ENCODE results near the gene CEP112. TPM values are rescaled to one million over a fixed set of nuclear protein-coding genes. Genes with fewer than 3 reads are reported as not detected.

CEP112 gene
- total and polyA plus RNA-seq, 2 of the 13 experiments (the other 11 are each of a cell fraction or from before 2014, with no cell fraction given): 1.2 to 3.4 TPM

DNA sequence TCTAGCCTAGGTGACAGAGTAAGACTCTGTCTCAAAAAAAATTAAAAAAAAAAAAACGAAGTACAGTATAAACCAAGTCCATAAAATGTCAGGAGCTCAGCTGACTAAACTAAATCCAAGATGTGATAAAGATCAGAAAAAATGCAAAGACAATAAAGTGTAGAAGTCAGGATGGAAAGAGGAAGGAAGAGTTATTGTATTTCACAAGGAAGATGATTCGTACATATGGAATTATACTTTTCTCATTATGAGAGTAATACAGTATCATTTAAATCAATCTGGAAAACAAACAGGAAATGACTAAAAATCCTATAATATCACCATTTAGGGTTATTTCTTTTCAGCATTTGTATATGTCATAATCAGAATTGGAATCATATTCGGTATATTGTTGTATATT is 48.7 kb upstream of the CEP112 start:
- no peak overlapping the region for H2AFZ ChIP-seq (ENCODE audit: low read length)
- in situ Hi-C loops (cut with HindIII; ENCODE audit: extremely low pct_ligation_motif_present, low pct_unique_long_range_greater_than_20kb) (no loop called here), intact Hi-C loops (cut with micrococcal nuclease; ENCODE audit: unreplicated experiment) (no loop called here)
- no TSS peak for BruUV-seq (replicated peaks)
- H3K4me3 ChIP-seq (replicated peaks in 1 of 3; ENCODE audit: insufficient read depth in 1 of 3, low read depth in 2 of 3, low read length in 3 of 3): no peak overlapping the region
- no peaks in the 10 kb centered on the region for H3K79me2 ChIP-seq (ENCODE audit: insufficient read depth, low read length)
- no peaks in the 10 kb centered on the region for H4K20me1 ChIP-seq (ENCODE audit: insufficient read depth, low read length)
- H3K4me1 ChIP-seq (ENCODE audit: insufficient read depth, low read length): peaks cover 34% of the 10 kb centered on the region
- no peak overlapping the region for H3K27ac ChIP-seq (ENCODE audit: extremely low read length, insufficient read depth, low read length)
- no peak for ATAC-seq
- no peak for DNase-seq (ENCODE audit: low spot score)
- H3K36me3 ChIP-seq (replicated peaks in 1 of 2; ENCODE audit: control insufficient read depth in 1 of 2, insufficient read depth in 2 of 2, low read length in 2 of 2): no peaks in the 10 kb centered on the region
- H3K4me2 ChIP-seq (ENCODE audit: low read depth, low read length): no peak overlapping the region
- H3K27me3 ChIP-seq (ENCODE audit: control insufficient read depth in 1 of 2, insufficient read depth in 2 of 2, low read length in 2 of 2): no peaks in the 10 kb centered on the region
- ChIA-PET CTCF (ENCODE audit: low intra/inter-chr PET ratio, low total read pairs) (no interaction called here), POLR2A (interaction anchor here (0.7 kb wide), 1 partner anchor 10 kb away, joined by 3 read pairs; no protein-coding TSS in a partner anchor)
- no peak overlapping the region for H3K9ac ChIP-seq (ENCODE audit: insufficient read depth, low read depth, low read length)
- 69% methylated on average over 3 of the region's 3 CpGs for WGBS (ENCODE audit: low lambda C conversion rate)
- no peak for FAIRE-seq
- TF ChIP-seq ZNF333 (CRISPR knock-in tag; IDR thresholded peaks at IDR 0.05; ENCODE audit: borderline replicate concordance): no peak
- TF ChIP-seq EEA1 (CRISPR knock-in tag; IDR thresholded peaks at IDR 0.05; ENCODE audit: borderline replicate concordance): no peak
- no peak for TF ChIP-seq ZNF33B (CRISPR knock-in tag; IDR thresholded peaks at IDR 0.05)
- no peak for TF ChIP-seq NR3C1 (CRISPR knock-in tag; IDR thresholded peaks at IDR 0.05)
- TF ChIP-seq, protein P1, sequence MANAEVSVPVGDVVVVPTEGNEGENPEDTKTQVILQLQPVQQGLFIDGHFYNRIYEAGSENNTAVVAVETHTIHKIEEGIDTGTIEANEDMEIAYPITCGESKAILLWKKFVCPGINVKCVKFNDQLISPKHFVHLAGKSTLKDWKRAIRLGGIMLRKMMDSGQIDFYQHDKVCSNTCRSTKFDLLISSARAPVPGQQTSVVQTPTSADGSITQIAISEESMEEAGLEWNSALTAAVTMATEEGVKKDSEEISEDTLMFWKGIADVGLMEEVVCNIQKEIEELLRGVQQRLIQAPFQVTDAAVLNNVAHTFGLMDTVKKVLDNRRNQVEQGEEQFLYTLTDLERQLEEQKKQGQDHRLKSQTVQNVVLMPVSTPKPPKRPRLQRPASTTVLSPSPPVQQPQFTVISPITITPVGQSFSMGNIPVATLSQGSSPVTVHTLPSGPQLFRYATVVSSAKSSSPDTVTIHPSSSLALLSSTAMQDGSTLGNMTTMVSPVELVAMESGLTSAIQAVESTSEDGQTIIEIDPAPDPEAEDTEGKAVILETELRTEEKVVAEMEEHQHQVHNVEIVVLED (CRISPR knock-in tag; IDR thresholded peaks at IDR 0.05; ENCODE audit: borderline replicate concordance): no peak
- TF ChIP-seq, protein P2, sequence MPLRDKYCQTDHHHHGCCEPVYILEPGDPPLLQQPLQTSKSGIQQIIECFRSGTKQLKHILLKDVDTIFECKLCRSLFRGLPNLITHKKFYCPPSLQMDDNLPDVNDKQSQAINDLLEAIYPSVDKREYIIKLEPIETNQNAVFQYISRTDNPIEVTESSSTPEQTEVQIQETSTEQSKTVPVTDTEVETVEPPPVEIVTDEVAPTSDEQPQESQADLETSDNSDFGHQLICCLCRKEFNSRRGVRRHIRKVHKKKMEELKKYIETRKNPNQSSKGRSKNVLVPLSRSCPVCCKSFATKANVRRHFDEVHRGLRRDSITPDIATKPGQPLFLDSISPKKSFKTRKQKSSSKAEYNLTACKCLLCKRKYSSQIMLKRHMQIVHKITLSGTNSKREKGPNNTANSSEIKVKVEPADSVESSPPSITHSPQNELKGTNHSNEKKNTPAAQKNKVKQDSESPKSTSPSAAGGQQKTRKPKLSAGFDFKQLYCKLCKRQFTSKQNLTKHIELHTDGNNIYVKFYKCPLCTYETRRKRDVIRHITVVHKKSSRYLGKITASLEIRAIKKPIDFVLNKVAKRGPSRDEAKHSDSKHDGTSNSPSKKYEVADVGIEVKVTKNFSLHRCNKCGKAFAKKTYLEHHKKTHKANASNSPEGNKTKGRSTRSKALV (CRISPR knock-in tag; IDR thresholded peaks at IDR 0.05): no peak
- TF ChIP-seq FOXC1 (CRISPR knock-in tag; IDR thresholded peaks at IDR 0.05; ENCODE audit: borderline replicate concordance): no peak
- no peak for TF ChIP-seq ZSCAN31 (CRISPR knock-in tag; IDR thresholded peaks at IDR 0.05; ENCODE audit: low read depth)
- no peak for TF ChIP-seq HOXA5 (CRISPR knock-in tag; IDR thresholded peaks at IDR 0.05)
- no peak for TF ChIP-seq ARHGAP35 (CRISPR knock-in tag; IDR thresholded peaks at IDR 0.05; ENCODE audit: borderline replicate concordance)
- TF ChIP-seq ZNF652 (CRISPR knock-in tag; IDR thresholded peaks at IDR 0.05; ENCODE audit: borderline replicate concordance, low read depth): no peak
- TF ChIP-seq ZBTB42 (CRISPR knock-in tag; IDR thresholded peaks at IDR 0.05): no peak
- no peak for TF ChIP-seq TRIM24 (CRISPR knock-in tag; IDR thresholded peaks at IDR 0.05)
- TF ChIP-seq ZFYVE20 (CRISPR knock-in tag; IDR thresholded peaks at IDR 0.05; ENCODE audit: borderline replicate concordance, low read depth): no peak
- no peak for TF ChIP-seq ZNF17 (CRISPR knock-in tag; IDR thresholded peaks at IDR 0.05)
- TF ChIP-seq ZFX (CRISPR knock-in tag; IDR thresholded peaks at IDR 0.05; ENCODE audit: low read depth): no peak
- no peaks in the 10 kb centered on the region for H3K9me3 ChIP-seq (ENCODE audit: low read length)

All from HepG2 (cell line).